Colon (tissue), 2 donors: Measurements from ENCODE around the gene TRIM74.
"Not testable (repeated sequence)": the region's sequence is repeated elsewhere in the genome, so short reads cannot be mapped to it uniquely, and the experiment has no call there.

ENCODE experiments used
- FAIRE-seq: peaks from 2 replicates; lab custom pipeline; 2012; peaks lifted over from hg19 to GRCh38; lab: Jason Lieb, UNC
- donor health status: control.
- donor health status: control.

The TRIM74 gene

GRCh38 chr7:72968980-72969516 is at the start of gene TRIM74:
TSS of gene TRIM74 (minus strand) at chr7:72969466. CDS start at chr7:72966157, 3,309 bp downstream.
- not testable (repeated sequence) for FAIRE-seq

GRCh38 chr7:73006491-73006890 is 37.2 kb upstream of the TRIM74 start:
- not testable (repeated sequence) for FAIRE-seq

- not testable (repeated sequence) for FAIRE-seq
Observed at GRCh38 chr7:73005693-73006447, 36.6 kb upstream of the TRIM74 start.

- not testable (repeated sequence) for FAIRE-seq
Observed at GRCh38 chr7:73005356-73005692, 36.1 kb upstream of the TRIM74 start.

- not testable (repeated sequence) for FAIRE-seq
Observed at GRCh38 chr7:72997887-72998468, 28.7 kb upstream of the TRIM74 start.

GRCh38 chr7:72997447-72997846 is 28.2 kb upstream of the TRIM74 start:
- not testable (repeated sequence) for FAIRE-seq

GRCh38 chr7:72995484-72995883 is 26.2 kb upstream of the TRIM74 start:
- not testable (repeated sequence) for FAIRE-seq

GRCh38 chr7:72990146-72990913 is 21.1 kb upstream of the TRIM74 start:
- FAIRE-seq = not testable (repeated sequence)

GRCh38 chr7:72982084-72982483 is 12.8 kb upstream of the TRIM74 start:
- FAIRE-seq = not testable (repeated sequence)

GRCh38 chr7:72980382-72980781 is 11.1 kb upstream of the TRIM74 start:
- FAIRE-seq = not testable (repeated sequence)

GRCh38 chr7:72976434-72976833 is 7.2 kb upstream of the TRIM74 start:
- FAIRE-seq = not testable (repeated sequence)

GRCh38 chr7:72975656-72976286 is 6.5 kb upstream of the TRIM74 start:
- FAIRE-seq = not testable (repeated sequence)

GRCh38 chr7:72974781-72975180 is 5.5 kb upstream of the TRIM74 start:
- FAIRE-seq = not testable (repeated sequence)

GRCh38 chr7:72971505-72971904 is 2.2 kb upstream of the TRIM74 start:
- not testable (repeated sequence) for FAIRE-seq

GRCh38 chr7:72969688-72970087 is 422 bp upstream of the TRIM74 start:
- FAIRE-seq = not testable (repeated sequence)

GRCh38 chr7:72966892-72967291 is 2.4 kb downstream of the TRIM74 start:
- not testable (repeated sequence) for FAIRE-seq

- FAIRE-seq = not testable (repeated sequence)
Observed at GRCh38 chr7:72965186-72965975, 3.9 kb downstream of the TRIM74 start.

- FAIRE-seq = not testable (repeated sequence)
Observed at GRCh38 chr7:72963056-72963455, 6.2 kb downstream of the TRIM74 start.

GRCh38 chr7:72961346-72961650 is 8.0 kb downstream of the TRIM74 start:
- FAIRE-seq = not testable (repeated sequence)

- not testable (repeated sequence) for FAIRE-seq
Observed at GRCh38 chr7:72960626-72961345, 8.5 kb downstream of the TRIM74 start.

GRCh38 chr7:72960029-72960428 is 9.2 kb downstream of the TRIM74 start:
- FAIRE-seq = not testable (repeated sequence)
